ENCODE measurements around the gene TSTD1.
"Not testable (repeated sequence)": the region's sequence is repeated elsewhere in the genome, so short reads cannot be mapped to it uniquely, and the experiment has no call there.

The TSTD1 gene

GRCh38 chr1:161033751-161034150, 5.0 kb downstream of the TSTD1 start:
- DNase-seq = no peak

GRCh38 chr1:161032409-161032808, 6.4 kb downstream of the TSTD1 start:
- DNase-seq = no peak

GRCh38 chr1:161031874-161032273, 6.9 kb downstream of the TSTD1 start:
- DNase-seq = no peak

- DNase-seq = not testable (repeated sequence)
These were observed 9.3 kb downstream of the TSTD1 start for GRCh38 chr1:161029466-161029865.

GRCh38 chr1:161026954-161027353, 11.8 kb downstream of the TSTD1 start:
- DNase-seq = peak; percentile 54

- not testable (repeated sequence) for DNase-seq
These were observed 16.3 kb downstream of the TSTD1 start for GRCh38 chr1:161022432-161022831.

GRCh38 chr1:161021970-161022353, 16.8 kb downstream of the TSTD1 start:
- no peak for DNase-seq

- peak; percentile 80 for DNase-seq
These were observed 17.4 kb downstream of the TSTD1 start for GRCh38 chr1:161021165-161021969.

GRCh38 chr1:161020509-161021164, 18.1 kb downstream of the TSTD1 start, which contains the start of gene F11R:
TSS of gene F11R (minus strand) at chr1:161021152. CDS start at chr1:161021073, 79 bp downstream.
- DNase-seq = no peak

GRCh38 chr1:161019751-161020495, 18.8 kb downstream of the TSTD1 start:
- DNase-seq = no peak

- DNase-seq = not testable (repeated sequence)
These were observed 19.6 kb downstream of the TSTD1 start for GRCh38 chr1:161019111-161019660.

GRCh38 chr1:161018631-161018930, 20.2 kb downstream of the TSTD1 start:
- no peak for DNase-seq

- no peak for DNase-seq
These were observed 20.8 kb downstream of the TSTD1 start for GRCh38 chr1:161017756-161018630.

GRCh38 chr1:161017181-161017580, 21.6 kb downstream of the TSTD1 start:
- not testable (repeated sequence) for DNase-seq

GRCh38 chr1:161016683-161017082, 22.1 kb downstream of the TSTD1 start:
- not testable (repeated sequence) for DNase-seq

- DNase-seq = peak; percentile 63
These were observed 25.1 kb downstream of the TSTD1 start for GRCh38 chr1:161013488-161014230.

- DNase-seq = no peak
These were observed 25.7 kb downstream of the TSTD1 start for GRCh38 chr1:161013131-161013487.

GRCh38 chr1:161012420-161012819, 26.3 kb downstream of the TSTD1 start:
- no peak for DNase-seq

- DNase-seq = no peak
These were observed 29.1 kb downstream of the TSTD1 start for GRCh38 chr1:161009602-161010211.

GRCh38 chr1:161008869-161009510, 29.8 kb downstream of the TSTD1 start:
- DNase-seq = no peak

- no peak for DNase-seq
These were observed 31.4 kb downstream of the TSTD1 start for GRCh38 chr1:161007369-161007768.

Data from stimulated activated CD4-positive, alpha-beta T cell treated with anti-CD3 and anti-CD28 coated beads, Interleukin-4, amount 100 ng/mL, for 24 hours (primary cell).